SIG-M5 (cell line): ENCODE measurements around the gene HECTD2.
"Not testable (repeated sequence)": the region's sequence is repeated elsewhere in the genome, so short reads cannot be mapped to it uniquely, and the experiment has no call there.

ENCODE experiments used
- DNase-seq: peaks from one replicate; lab custom pipeline; 2025; lab: John Stamatoyannopoulos, UW

Gene HECTD2

GRCh38 chr10:91537614-91538383, 127.7 kb downstream of the HECTD2 start:
- DNase-seq: no peak

- DNase-seq: no peak
Measured at GRCh38 chr10:91539930-91540329, 129.8 kb downstream of the HECTD2 start.

GRCh38 chr10:91540733-91541132, 130.6 kb downstream of the HECTD2 start:
- DNase-seq: no peak

- DNase-seq: no peak
Measured at GRCh38 chr10:91541481-91541880, 131.3 kb downstream of the HECTD2 start.

- no peak for DNase-seq
Measured at GRCh38 chr10:91545384-91545783, 135.2 kb downstream of the HECTD2 start.

- no peak for DNase-seq
Measured at GRCh38 chr10:91545838-91546237, 135.7 kb downstream of the HECTD2 start.

- DNase-seq: no peak
Measured at GRCh38 chr10:91549262-91549661, 139.1 kb downstream of the HECTD2 start.

- no peak for DNase-seq
Measured at GRCh38 chr10:91550021-91550420, 139.9 kb downstream of the HECTD2 start.

GRCh38 chr10:91551856-91552255, 141.7 kb downstream of the HECTD2 start:
- no peak for DNase-seq

- no peak for DNase-seq
Measured at GRCh38 chr10:91552274-91553095, 142.3 kb downstream of the HECTD2 start.

GRCh38 chr10:91555455-91555854, 145.3 kb downstream of the HECTD2 start:
- DNase-seq: no peak

GRCh38 chr10:91556691-91557566, 146.8 kb downstream of the HECTD2 start:
- DNase-seq: no peak

- no peak for DNase-seq
Measured at GRCh38 chr10:91557651-91558111, 147.5 kb downstream of the HECTD2 start.

- DNase-seq: no peak
Measured at GRCh38 chr10:91558473-91558872, 148.3 kb downstream of the HECTD2 start.

GRCh38 chr10:91559169-91559568, 149.0 kb downstream of the HECTD2 start:
- no peak for DNase-seq

- no peak for DNase-seq
Measured at GRCh38 chr10:91559750-91560149, 149.6 kb downstream of the HECTD2 start.

GRCh38 chr10:91560827-91561226, 150.7 kb downstream of the HECTD2 start:
- not testable (repeated sequence) for DNase-seq

- DNase-seq: no peak
Measured at GRCh38 chr10:91562839-91563581, 152.9 kb downstream of the HECTD2 start.

- no peak for DNase-seq
Measured at GRCh38 chr10:91564026-91564425, 153.9 kb downstream of the HECTD2 start.
